Measurements from ENCODE around the gene STOX2. TPM values are rescaled to one million over a fixed set of nuclear protein-coding genes. Genes with fewer than 3 reads are reported as not detected.

The STOX2 gene
- total RNA-seq, 1 donor from 2014 or later, result 2.5 TPM

DNA sequence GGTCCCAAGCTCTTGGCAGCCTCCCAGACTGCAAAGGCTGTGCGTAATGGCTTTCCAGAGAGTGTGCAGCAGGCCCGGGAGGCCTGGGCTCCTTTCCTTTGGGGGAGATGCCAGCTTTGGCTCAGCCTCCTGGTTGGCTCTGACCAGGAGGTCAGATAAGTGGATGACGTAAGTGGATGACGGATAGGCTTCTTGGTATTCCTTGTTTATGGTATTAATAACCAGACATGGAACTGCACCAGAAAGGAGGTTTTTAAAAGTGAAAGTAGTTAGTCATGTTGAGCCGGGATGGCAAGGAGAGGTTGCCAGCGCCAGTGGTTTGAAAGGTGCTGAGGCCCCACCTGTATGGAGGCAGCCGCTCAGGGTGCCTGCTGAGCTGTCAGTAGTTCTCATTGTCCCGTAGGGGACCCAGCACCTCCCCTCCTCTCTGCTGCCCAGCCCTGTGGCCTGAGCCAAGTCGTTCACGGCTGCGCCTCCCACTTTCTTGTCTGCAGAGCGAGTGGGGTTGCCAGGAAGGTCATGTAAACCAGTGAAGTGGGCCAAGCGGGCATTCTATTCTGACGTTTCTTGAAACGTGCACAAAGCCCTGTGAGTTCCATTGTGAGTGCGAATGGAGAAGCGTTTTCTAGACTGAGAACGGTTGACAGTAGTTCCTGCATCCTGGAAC lies 28.7 kb upstream of the STOX2 start:
- H3K4me3 Mint-ChIP-seq (ENCODE audit: unreplicated experiment), result peak overlapping the region; percentile 24

DNA sequence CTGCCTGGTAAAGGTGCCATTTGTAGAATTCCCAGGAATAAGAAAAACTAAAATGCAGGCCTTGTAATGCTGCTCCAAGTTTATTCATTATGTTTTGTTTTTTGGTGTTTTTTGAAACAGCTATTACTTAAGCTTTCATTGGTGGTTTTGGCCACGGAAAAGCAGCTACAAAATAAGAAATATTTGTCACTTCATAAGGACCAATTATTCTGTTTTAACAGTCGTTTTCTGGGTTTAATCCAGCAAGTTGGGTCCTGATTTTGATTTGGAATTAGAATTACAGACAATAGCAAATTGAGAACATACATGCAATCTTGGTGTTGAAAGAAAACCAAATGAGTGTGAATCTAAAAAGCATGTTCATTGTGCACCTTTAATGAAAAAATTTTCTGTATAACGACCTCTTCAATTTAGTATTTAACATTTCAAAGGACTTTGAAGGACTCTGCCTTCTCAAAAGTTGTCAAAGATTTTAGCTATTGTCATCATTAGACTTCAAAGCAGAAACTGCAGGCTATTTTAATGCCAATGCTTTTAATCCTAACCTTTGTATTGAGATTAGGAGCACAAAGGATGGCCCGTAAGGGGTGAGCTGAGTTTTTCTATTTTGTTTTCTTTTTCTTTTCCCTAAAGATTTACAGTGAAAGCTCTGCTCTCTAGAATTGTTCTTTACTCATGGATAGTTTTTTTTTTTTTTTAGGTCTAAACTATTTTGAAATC lies 26.7 kb upstream of the STOX2 start:
- H3K36me3 Mint-ChIP-seq (ENCODE audit: low read depth, unreplicated experiment), result no peaks in the 10 kb centered on the region
- H3K9ac ChIP-seq (ENCODE audit: low read length), result no peak overlapping the region
- H3K27ac Mint-ChIP-seq (ENCODE audit: unreplicated experiment), result no peak overlapping the region
- H3K9me3 Mint-ChIP-seq (ENCODE audit: unreplicated experiment), result no peaks in the 10 kb centered on the region
- H3K9me3 ChIP-seq (ENCODE audit: insufficient read depth, low read depth, low read length), result no peaks in the 10 kb centered on the region
- H4K20me1 ChIP-seq (ENCODE audit: insufficient read depth, low read length), result no peaks in the 10 kb centered on the region
- H3K79me2 ChIP-seq (ENCODE audit: insufficient read depth, low read length), result no peaks in the 10 kb centered on the region
- no peak for FAIRE-seq
- H3K4me1 ChIP-seq (ENCODE audit: insufficient read depth, low read length), result peaks cover 6% of the 10 kb centered on the region
- no peak overlapping the region for H2AFZ ChIP-seq (ENCODE audit: low read depth, low read length)
- DNase-seq (ENCODE audit: low read depth), result no peak
- no peak overlapping the region for H3K27ac ChIP-seq (ENCODE audit: low read depth, low read length)
- H3K4me3 ChIP-seq (ENCODE audit: insufficient read depth, low read depth, low read length), result no peak overlapping the region
- H3K4me2 ChIP-seq (ENCODE audit: low read length), result no peak overlapping the region
- TF ChIP-seq, protein P1, sequence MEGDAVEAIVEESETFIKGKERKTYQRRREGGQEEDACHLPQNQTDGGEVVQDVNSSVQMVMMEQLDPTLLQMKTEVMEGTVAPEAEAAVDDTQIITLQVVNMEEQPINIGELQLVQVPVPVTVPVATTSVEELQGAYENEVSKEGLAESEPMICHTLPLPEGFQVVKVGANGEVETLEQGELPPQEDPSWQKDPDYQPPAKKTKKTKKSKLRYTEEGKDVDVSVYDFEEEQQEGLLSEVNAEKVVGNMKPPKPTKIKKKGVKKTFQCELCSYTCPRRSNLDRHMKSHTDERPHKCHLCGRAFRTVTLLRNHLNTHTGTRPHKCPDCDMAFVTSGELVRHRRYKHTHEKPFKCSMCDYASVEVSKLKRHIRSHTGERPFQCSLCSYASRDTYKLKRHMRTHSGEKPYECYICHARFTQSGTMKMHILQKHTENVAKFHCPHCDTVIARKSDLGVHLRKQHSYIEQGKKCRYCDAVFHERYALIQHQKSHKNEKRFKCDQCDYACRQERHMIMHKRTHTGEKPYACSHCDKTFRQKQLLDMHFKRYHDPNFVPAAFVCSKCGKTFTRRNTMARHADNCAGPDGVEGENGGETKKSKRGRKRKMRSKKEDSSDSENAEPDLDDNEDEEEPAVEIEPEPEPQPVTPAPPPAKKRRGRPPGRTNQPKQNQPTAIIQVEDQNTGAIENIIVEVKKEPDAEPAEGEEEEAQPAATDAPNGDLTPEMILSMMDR (IDR thresholded peaks at IDR 0.05; ENCODE audit: insufficient read depth, low read depth, low read length), result no peak
- no peak for TF ChIP-seq EZH2 (IDR thresholded peaks at IDR 0.05; ENCODE audit: insufficient read depth, low read length)
- peaks cover 19% of the 10 kb centered on the region for H3K27me3 Mint-ChIP-seq (ENCODE audit: low read depth, unreplicated experiment)
- H3K4me3 Mint-ChIP-seq (ENCODE audit: unreplicated experiment), result no peak overlapping the region
- H3K4me1 Mint-ChIP-seq (ENCODE audit: low read depth, unreplicated experiment), result peaks cover 7% of the 10 kb centered on the region
- H3K36me3 ChIP-seq (ENCODE audit: insufficient read depth, low read length), result no peaks in the 10 kb centered on the region
- no peaks in the 10 kb centered on the region for H3K27me3 ChIP-seq (ENCODE audit: insufficient read depth, low read length)

More for the DNA sequence above, 28.7 kb upstream of the STOX2 start:
- Histone ChIP-seq H4K20me1 (ENCODE audit: insufficient read depth, low read length) (no peaks in the 10 kb centered on the region), H3K4me3 (ENCODE audit: insufficient read depth, low read depth, low read length) (peak overlapping the region; percentile 62), H3K9me3 (ENCODE audit: insufficient read depth, low read depth, low read length) (no peaks in the 10 kb centered on the region), H3K36me3 (ENCODE audit: insufficient read depth, low read length) (no peaks in the 10 kb centered on the region), H3K4me1 (ENCODE audit: insufficient read depth, low read length) (peaks cover 6% of the 10 kb centered on the region), H2AFZ (ENCODE audit: low read depth, low read length) (peak overlapping the region; percentile 81), H3K9ac (ENCODE audit: low read length) (peak overlapping the region; percentile 58), H3K4me2 (ENCODE audit: low read length) (peak overlapping the region; percentile 92), H3K27me3 (ENCODE audit: insufficient read depth, low read length) (no peaks in the 10 kb centered on the region), H3K27ac (ENCODE audit: low read depth, low read length) (peak overlapping the region; percentile 37), H3K79me2 (ENCODE audit: insufficient read depth, low read length) (no peaks in the 10 kb centered on the region)
- peaks cover 18% of the 10 kb centered on the region for H3K27me3 Mint-ChIP-seq (ENCODE audit: low read depth, unreplicated experiment)
- DNase-seq (ENCODE audit: low read depth) (peak; percentile 88), FAIRE-seq (no peak)
- H3K36me3 Mint-ChIP-seq (ENCODE audit: low read depth, unreplicated experiment), result no peaks in the 10 kb centered on the region
- no peaks in the 10 kb centered on the region for H3K9me3 Mint-ChIP-seq (ENCODE audit: unreplicated experiment)
- peaks cover 8% of the 10 kb centered on the region for H3K4me1 Mint-ChIP-seq (ENCODE audit: low read depth, unreplicated experiment)
- TF ChIP-seq EZH2 (IDR thresholded peaks at IDR 0.05; ENCODE audit: insufficient read depth, low read length), result no peak
- TF ChIP-seq, protein P1 (IDR thresholded peaks at IDR 0.05; ENCODE audit: insufficient read depth, low read depth, low read length), result no peak
- no peak overlapping the region for H3K27ac Mint-ChIP-seq (ENCODE audit: unreplicated experiment)
